ENCODE data around the gene LMX1B.

- TF ChIP-seq CTCF (IDR thresholded peaks at IDR 0.05) (no peak), POLR2A (IDR thresholded peaks at IDR 0.05) (no peak)
Measured at GRCh38 chr9:126630458-126631237, 16.9 kb downstream of the LMX1B start.
